SHP77 (cell line): ENCODE measurements around the gene PIGB.
"Not testable (repeated sequence)": the region's sequence is repeated elsewhere in the genome, so short reads cannot be mapped to it uniquely, and the experiment has no call there.

Source experiments
- DNase-seq, 2 experiments: peaks; one replicate each; lab custom pipeline; 2025; lab: John Stamatoyannopoulos, UW

The PIGB gene

GRCh38 chr15:55302801-55303200 is 16.2 kb upstream of the PIGB start:
- DNase-seq, result not testable (repeated sequence)

DNA sequence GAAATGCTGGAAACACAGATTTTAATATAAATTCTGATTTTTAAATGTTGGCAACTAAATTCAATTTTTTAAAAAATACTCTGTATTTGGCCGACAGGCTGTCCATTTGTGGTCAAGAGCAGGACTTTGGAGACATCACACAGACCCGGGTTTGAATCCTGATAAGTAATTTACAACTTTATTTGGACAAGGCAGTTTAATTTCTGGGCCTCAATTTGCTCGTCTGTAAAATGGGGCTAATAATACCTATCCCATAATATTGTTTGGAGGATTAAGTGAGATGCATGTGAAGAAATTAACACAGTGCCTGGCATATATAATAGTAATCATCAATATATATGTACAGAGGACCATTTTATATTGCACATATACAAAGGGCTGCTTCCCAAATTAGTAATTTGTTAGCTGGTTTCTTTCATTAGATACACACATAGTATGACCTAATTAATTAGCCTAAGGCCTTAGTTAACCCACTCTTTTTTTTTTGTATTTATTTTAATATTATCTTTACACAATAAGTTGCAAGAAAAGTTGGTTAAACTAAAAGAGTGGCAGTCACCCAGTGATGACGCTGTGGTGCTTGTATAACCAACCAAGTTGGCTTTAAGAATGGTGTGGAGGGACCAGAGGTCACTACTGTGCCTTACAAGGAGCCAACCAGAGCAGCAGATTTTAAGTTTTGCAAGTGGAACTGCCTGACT is 665 bp downstream of the PIGB start:
- DNase-seq, result no peak

- DNase-seq, result no peak
Measured at GRCh38 chr15:55320238-55320550, 1.2 kb downstream of the PIGB start.

GRCh38 chr15:55320963-55321362 is 1.9 kb downstream of the PIGB start:
- DNase-seq, result no peak

DNA sequence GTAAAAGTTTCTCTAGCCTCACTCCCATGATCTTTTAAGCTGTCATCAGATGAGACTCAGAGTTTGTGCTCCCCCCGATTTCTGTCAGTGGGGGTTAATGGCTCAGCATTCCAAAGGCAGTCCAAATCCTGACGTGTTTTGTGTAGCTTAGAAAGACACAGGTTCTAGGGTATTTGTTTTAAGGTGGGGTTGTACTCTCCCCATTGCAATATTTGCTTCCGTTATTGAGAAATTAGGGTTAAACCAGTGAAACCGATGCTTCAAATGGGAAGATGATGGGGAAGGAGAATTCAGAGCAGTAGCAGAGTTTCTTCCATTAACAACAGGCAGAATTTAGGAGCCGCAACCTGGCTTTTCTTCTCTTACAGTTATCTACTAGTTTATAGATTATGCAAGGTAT is 3.4 kb downstream of the PIGB start:
- DNase-seq, result no peak

- DNase-seq, result no peak
Measured at GRCh38 chr15:55327387-55327786, 8.4 kb downstream of the PIGB start.

GRCh38 chr15:55334371-55334770 is 15.3 kb downstream of the PIGB start:
- no peak for DNase-seq

DNA sequence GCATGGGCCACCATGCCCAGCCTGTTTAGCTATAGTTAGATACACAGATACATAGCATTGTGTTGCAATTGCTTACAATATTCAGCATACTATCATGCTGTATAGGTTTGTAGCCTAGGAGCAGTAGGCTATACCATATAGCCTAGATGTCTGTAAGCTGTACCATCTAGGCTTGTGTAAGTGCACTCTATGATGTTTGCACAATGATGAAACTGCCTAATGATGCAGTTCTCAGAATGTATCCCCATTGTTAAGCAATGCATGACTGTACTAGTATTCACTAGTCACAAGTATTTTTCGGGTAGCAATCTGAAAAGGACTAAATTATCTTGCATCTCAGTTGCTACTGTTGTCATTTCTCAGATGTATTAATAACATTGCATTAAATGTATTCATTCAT is 16.0 kb downstream of the PIGB start:
- DNase-seq, result no peak

DNA sequence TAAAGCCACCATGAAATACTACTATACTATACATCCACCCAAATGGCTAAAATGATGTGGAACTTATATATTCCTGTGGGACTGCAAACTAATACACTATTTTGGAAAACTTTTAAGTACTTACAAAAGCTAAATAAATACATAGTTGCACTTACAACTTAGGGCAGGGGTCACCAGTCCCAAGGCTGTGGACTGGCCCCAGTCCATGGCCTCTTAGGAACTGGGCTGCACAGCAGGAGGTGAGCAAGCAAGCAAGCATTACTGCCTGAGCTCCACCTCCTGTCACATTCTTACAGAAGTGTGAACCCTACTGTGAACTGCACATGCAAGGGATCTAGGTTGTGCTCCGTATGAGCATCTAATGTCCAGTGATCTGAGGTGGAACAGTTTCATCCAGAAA is 18.1 kb downstream of the PIGB start:
- no peak for DNase-seq

DNA sequence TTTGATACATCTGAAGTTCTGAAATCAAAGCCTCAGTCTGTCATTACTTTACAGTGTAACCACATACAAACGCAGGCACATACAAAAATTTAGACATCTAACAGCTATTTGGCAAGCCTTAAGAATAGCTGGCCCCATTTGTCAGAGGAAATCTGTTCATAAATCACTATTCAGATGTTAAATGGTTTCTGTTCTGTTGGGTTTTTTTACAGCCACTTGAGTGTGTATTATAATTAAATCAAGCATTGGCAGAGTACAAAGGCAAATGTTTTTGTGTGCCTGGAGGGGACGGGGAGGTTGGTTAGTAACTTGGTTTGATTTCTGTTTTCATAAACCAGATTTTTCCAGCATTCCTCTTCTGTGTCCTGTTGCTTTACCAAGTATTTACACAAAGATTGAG is 24.1 kb downstream of the PIGB start:
- no peak for DNase-seq

- no peak for DNase-seq
Measured at GRCh38 chr15:55344206-55344605, 25.2 kb downstream of the PIGB start.

- no peak for DNase-seq
Measured at GRCh38 chr15:55348281-55348778, 29.3 kb downstream of the PIGB start.

- DNase-seq, result no peak
Measured at GRCh38 chr15:55349282-55349681, 30.3 kb downstream of the PIGB start.

DNA sequence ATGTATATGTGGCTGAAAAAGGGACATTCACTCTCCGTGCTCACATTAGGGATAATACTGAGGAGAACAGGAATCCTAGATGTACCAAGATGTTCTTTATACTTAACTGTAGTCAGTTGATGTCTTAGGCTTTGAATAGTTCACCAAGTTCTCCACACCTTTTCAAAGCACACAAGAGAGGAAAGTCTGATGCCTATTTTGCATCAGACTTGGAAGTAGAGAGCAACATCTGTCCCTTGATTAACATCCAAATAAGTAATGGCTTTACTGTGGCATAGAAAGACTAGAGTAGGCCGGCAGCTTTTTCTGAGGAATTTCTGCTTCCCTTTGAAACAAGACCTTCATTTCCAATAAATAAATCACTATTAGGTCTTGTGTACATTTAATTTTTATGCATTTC is 34.0 kb downstream of the PIGB start:
- DNase-seq, result no peak

GRCh38 chr15:55356985-55357585 is 38.1 kb downstream of the PIGB start:
- no peak for DNase-seq

- no peak for DNase-seq
Measured at GRCh38 chr15:55357774-55358173, 38.8 kb downstream of the PIGB start.

DNA sequence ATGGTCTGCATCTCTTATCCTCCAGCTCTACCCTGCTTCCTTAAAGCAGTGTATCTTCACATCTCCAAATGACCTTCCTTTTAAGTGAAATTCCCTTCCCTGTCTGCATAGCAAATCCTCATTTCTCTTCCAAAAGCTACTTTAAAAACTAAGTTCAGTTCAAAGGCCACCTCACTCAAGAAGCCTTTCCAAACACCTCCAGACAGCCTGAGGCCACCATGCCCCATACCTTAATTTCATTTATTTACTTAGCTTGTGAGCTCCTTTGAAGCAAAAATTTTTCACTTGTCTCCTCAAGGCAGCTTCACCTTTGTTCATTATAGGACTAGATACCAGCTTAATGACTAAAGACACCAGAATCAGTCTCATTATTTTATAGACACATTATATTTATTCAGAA is 39.4 kb downstream of the PIGB start:
- no peak for DNase-seq

GRCh38 chr15:55360256-55360655 is 41.2 kb downstream of the PIGB start:
- no peak for DNase-seq

GRCh38 chr15:55361048-55361447 is 42.0 kb downstream of the PIGB start:
- no peak for DNase-seq

GRCh38 chr15:55362641-55363040 is 43.6 kb downstream of the PIGB start:
- no peak for DNase-seq

GRCh38 chr15:55366981-55367380 is 48.0 kb downstream of the PIGB start:
- DNase-seq, result no peak

DNA sequence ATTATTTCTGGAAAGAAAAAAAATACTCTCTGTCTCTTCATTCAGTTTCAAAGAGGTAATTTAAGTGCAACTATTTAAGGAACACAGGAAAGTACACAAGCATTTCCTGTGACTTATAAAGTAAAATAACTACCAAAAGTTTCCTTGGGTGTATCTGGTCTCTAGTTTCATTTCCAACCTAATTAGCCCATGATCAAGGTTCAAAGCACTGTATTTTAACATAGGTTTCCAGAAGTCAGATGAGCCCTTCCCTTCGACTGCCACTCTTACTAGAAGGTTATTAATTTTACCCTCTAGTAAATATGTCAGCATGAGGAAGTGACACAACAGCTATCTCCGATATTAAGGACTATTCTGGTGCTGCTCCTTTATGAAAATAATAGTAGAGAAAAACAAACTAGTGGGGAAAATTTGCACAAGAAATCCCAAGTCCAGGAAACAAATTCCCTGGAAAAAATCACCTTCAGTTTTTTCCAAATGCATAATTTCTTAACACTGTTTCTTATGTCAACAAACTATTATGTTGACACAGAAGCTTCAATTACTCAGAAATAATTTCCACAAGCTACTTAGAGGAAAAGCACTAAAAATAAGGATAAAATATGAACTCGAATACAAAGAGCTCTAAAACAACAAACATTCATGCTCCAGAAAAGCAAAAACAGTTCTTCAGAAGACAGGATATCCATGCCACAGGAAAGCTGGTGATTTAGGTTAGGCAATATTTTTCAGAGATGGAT is 53.8 kb downstream of the PIGB start:
- DNase-seq, result no peak

DNA sequence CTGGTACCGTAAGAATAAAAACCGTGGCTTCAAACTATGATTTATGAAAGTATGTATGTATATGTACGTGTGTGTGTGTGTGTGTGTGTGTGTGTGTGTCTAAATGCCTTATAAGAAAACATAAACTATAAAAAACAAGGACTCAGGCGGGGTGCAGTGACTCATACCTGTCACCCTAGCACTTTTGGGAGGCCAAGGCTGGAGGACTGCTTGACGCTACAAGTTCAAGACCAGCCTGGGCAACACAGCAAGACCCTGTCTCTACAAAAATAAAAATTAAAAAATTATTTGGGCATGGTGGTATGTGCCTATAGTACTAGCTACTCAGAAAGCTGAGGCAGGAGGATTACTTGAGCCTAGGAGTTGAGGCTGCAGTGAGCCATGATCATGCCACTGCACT is 60.1 kb downstream of the PIGB start:
- DNase-seq, result no peak
